A673 (cell line): ENCODE measurements around the gene GRAMD1C.

Experiments
- EZH2 ChIP-seq: fragments of 200-600 bp; sonication (generic); IDR thresholded peaks from 2 replicates; pipeline ENCODE4 v1.6.1; 2017; ENCODE audit warnings: borderline replicate concordance, low read depth, mild to moderate bottlenecking, mixed read lengths, antibody characterized with exemption, low read length; ENCODE audit not compliant: poor library complexity, severe bottlenecking
- TF ChIP-seq, protein P1 (sequence below): fragments of 300-800, 200-600 bp; sonication (generic); conservative IDR thresholded peaks from 2 replicates; pipeline ENCODE4 v1.5.1; 2017; ENCODE audit warnings: low read depth, mild to moderate bottlenecking, antibody characterized with exemption, low read length, moderate library complexity, mixed read lengths

DNA sequence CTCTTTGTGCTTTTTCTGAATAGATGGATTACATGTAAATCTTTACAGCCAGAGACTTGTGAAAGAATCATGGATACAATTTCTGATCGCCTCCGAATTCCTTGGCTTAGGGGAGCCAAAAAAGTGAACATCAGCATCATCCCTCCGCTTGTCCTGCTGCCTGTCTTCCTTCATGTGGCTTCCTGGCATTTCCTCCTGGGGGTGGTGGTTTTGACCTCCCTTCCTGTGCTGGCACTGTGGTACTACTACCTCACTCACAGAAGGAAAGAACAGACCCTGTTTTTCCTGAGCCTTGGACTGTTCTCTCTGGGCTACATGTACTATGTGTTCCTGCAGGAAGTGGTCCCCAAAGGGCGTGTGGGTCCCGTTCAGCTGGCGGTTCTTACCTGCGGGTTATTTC is 115.1 kb downstream of the GRAMD1C start:
- TF ChIP-seq, protein P1, sequence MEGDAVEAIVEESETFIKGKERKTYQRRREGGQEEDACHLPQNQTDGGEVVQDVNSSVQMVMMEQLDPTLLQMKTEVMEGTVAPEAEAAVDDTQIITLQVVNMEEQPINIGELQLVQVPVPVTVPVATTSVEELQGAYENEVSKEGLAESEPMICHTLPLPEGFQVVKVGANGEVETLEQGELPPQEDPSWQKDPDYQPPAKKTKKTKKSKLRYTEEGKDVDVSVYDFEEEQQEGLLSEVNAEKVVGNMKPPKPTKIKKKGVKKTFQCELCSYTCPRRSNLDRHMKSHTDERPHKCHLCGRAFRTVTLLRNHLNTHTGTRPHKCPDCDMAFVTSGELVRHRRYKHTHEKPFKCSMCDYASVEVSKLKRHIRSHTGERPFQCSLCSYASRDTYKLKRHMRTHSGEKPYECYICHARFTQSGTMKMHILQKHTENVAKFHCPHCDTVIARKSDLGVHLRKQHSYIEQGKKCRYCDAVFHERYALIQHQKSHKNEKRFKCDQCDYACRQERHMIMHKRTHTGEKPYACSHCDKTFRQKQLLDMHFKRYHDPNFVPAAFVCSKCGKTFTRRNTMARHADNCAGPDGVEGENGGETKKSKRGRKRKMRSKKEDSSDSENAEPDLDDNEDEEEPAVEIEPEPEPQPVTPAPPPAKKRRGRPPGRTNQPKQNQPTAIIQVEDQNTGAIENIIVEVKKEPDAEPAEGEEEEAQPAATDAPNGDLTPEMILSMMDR = no peak
- no peak for TF ChIP-seq EZH2
